Activated effector memory CD4-positive, alpha-beta T cell treated with anti-CD3 and anti-CD28 coated beads, Interleukin-2, amount 50 U/mL, for 16 hours (primary cell): ENCODE measurements around the gene CLIC4.
"Not testable (repeated sequence)": the region's sequence is repeated elsewhere in the genome, so short reads cannot be mapped to it uniquely, and the experiment has no call there.

Source experiments
- DNase-seq: peaks from one replicate; pipeline ENCODE4 v3.0.0-alpha.2; 2020

CLIC4 gene

DNA sequence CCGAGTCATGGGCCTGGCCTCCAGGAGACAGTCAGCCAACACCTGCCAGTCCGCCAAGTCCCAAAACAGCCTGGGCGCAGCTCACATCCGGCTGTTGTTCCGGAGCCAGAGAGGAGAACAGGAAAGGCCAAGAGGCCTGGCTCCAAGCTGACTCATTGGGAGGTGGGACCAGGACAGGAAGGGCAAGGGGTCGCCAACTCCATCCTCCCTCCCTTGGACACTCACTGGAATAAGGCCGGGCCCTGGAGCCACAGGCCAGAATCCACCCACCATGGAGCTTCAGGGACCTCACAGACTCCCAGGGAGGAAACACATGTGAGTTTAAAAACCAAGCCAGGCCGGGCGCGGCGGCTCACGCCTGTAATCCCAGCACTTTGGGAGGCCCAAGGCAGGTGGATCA, 25.1 kb upstream of the CLIC4 start:
- no peak for DNase-seq

DNA sequence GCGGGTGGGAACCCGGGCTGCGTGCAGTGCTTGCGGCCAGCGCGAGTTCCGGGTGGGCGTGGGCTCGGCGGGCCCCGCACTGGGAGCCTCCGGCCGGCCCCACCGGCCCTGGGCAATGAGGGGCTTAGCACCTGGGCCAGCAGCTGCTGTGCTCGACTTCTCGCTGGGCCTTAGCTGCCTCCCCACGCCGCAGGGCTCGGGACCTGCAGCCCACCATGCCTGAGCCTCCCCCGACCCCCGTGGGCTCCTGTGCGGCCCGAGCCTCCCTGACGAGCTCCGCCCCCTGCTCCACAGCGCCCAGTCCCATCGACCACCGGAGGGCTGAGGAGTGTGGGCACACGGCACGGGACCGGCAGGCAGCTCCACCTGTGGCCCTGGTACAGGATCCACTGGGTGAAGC, 23.7 kb upstream of the CLIC4 start:
- no peak for DNase-seq

- not testable (repeated sequence) for DNase-seq
Measured at GRCh38 chr1:24722073-24723035, 22.9 kb upstream of the CLIC4 start.

DNA sequence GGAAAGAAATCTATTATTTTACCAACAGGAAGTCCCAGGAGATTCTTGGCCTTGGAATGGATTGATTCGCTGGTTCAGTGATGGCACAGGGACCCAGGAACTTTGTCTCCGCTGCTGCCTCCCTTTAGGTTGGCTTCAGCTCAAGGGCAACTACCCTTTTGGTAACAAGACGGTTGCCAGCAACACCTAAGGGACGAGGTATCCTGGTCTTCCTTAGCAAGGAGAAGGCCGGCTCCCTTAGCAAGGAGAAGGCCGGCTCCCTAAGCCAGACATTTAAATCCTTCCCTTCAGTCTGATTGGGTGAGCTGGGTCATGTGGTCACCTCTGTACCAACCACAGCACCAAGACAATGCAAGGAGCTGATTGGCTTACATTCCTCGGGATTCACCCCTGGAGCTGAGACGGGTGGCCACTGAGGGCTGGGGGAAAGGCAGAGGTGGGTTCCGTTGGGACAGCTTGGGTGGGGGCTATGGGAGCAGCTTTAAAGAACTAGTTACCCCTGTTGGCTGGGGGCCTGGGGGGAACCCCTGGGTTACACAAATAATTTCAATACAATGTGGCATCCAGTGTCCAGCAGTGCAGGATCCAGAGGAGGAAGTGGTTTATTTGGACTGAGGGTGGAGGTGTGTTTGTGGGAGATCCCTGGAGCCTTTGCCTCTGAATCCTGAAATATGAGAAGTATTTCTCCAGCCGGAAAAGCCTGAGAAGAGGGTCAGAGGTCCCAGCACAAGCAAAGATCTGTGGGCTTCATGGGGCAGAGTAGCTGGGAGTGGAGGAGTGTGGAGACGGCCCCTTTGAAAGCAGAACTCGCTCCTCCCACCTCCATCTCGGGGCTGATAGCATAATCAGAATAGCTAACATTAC, 20.7 kb upstream of the CLIC4 start:
- DNase-seq, result no peak

GRCh38 chr1:24725209-24725651, 20.0 kb upstream of the CLIC4 start:
- DNase-seq, result no peak

- DNase-seq, result no peak
Measured at GRCh38 chr1:24726741-24727140, 18.5 kb upstream of the CLIC4 start.

DNA sequence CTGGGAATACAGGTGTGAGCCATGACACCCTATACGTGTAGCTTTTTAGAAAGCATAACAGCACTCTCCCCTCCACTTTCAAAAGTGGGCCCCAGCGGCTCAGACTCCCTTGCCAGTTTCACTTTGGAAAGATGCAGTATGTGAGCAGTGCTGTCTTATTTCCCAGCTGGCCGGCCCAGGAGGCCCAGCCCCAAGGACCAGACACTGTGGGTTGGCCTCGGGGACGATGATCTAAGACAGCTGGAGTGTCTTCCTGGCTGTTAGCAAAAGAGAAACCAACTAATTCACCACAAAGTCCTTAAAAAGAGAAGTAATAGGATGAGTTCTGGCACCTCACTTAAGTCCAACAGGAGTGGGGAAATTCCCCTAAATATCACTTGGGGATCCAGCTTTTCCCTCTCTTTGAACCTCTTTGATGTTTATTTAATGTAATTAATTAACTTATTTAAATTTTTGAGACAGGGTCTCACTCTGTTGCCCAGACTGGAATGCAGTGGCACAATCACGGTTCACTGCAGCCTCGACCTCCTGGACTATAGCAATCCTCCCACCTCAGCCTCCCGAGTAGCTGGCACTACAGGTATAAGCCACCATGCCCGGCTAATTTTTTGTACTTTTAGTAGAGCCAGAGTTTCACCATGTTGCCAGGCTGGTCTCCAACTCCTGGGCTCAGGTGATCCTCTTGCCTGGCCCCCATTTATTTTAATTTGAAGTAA, 17.6 kb upstream of the CLIC4 start:
- DNase-seq, result no peak

- DNase-seq, result no peak
Measured at GRCh38 chr1:24728982-24729381, 16.3 kb upstream of the CLIC4 start.

- DNase-seq, result no peak
Measured at GRCh38 chr1:24732186-24732885, 12.9 kb upstream of the CLIC4 start.

- DNase-seq, result not testable (repeated sequence)
Measured at GRCh38 chr1:24733342-24733741, 11.9 kb upstream of the CLIC4 start.

DNA sequence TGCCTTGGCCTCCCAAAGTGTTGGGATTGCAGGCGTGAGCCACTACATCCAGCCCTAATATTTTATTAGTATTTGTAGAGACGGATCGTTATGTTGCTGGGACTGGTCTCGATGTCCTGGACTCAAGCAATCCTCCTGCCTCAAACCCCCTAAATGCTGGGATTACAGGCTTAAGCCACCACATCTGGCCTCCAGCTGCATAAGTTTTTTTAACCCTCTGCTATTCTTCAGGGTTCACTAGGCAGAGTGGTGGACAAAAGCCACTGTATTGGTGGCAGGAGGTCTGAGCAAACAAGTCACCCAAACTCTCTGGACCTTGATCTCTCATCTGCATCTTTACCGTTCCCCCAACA, 10.1 kb upstream of the CLIC4 start:
- no peak for DNase-seq

GRCh38 chr1:24735509-24736375, 9.5 kb upstream of the CLIC4 start:
- DNase-seq, result no peak

DNA sequence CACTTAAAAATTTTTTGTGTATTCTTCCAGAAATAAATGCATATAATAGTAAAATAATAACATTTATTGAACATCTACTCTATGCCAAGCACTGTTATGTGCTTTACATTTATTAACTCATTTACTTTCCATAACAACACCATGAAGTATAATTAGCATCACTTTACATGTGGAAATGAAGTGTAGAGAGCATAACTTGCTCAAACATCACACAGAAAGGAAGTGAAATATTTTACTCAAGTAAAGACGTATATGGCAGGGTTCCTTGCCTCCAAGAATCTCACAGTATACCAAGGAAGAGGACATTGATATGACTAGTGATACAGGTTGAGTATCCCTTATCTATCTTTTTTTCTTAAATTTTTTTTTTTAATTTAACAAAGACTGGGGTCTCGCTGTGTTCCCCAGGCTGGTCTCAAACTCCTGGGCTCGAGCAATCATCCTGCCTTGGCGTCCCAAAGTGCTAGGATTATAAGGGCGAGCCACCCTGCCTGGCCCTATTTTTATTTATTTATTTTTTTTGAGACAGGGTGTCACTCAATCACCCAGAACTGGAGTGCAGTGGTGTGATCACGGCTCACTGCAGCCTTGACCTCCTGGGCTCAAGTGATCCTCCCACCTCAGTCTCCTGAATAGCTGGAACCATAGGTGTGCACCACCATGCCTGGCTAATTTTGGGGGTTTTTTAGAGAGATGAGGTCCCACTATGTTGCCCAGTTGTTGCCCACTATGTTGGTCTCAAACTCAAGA, 7.7 kb upstream of the CLIC4 start:
- DNase-seq, result no peak

GRCh38 chr1:24739241-24739640, 6.0 kb upstream of the CLIC4 start:
- DNase-seq, result no peak

GRCh38 chr1:24742090-24742938, 2.9 kb upstream of the CLIC4 start:
- no peak for DNase-seq

GRCh38 chr1:24743404-24744211, 1.6 kb upstream of the CLIC4 start:
- DNase-seq, result no peak

- peak; percentile 69 for DNase-seq
Measured at GRCh38 chr1:24745711-24746413, 615 bp downstream of the CLIC4 start.
